Ovary (tissue), 3 donors: ENCODE data around the gene KCNMA1.

Experiments
- EP300 ChIP-seq: sonication (generic); formaldehyde crosslinking; IDR thresholded peaks from one replicate; pipeline ENCODE4 v1.6.1; 2017; ENCODE audit warnings: antibody characterized with exemption
- POLR2A ChIP-seq: fragments of 450-650 bp; IDR thresholded peaks from one replicate; pipeline ENCODE4 v1.6.1; 2017; ENCODE audit warnings: antibody characterized with exemption, mild to moderate bottlenecking, moderate library complexity
- TF ChIP-seq, protein P1 (sequence below), 3 donors: fragments of 450-650 bp in 2 of 3; fragments of 200-600 bp in 1 of 3; IDR thresholded peaks; one replicate each; pipeline versions ENCODE4 v1.5.1 to v1.8.0; 2016 to 2022; ENCODE audit warnings: antibody characterized with exemption in 3 of 3, mild to moderate bottlenecking in 1 of 3
- donor health status: DM: no; HTN: no; CAD: no.

DNA sequence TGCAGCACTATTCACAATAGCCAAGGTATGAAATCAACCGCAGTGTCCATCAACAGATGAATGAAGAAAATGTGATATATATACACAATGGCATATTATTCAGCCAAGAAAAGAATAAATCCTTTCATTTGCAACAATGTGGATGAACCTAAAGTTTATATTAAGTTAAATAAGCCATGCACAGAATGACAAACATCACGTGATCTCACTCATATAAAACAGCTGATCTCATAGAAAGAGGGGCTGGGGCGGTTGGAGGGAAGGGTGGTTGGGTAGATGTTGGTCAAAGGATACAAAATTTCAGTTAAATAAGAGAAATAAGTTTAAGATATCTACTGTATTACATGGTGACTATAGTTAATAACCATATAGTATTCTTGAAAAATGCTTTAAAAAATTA lies 502.1 kb downstream of the KCNMA1 start:
- no peak for TF ChIP-seq POLR2A
- TF ChIP-seq, protein P1, sequence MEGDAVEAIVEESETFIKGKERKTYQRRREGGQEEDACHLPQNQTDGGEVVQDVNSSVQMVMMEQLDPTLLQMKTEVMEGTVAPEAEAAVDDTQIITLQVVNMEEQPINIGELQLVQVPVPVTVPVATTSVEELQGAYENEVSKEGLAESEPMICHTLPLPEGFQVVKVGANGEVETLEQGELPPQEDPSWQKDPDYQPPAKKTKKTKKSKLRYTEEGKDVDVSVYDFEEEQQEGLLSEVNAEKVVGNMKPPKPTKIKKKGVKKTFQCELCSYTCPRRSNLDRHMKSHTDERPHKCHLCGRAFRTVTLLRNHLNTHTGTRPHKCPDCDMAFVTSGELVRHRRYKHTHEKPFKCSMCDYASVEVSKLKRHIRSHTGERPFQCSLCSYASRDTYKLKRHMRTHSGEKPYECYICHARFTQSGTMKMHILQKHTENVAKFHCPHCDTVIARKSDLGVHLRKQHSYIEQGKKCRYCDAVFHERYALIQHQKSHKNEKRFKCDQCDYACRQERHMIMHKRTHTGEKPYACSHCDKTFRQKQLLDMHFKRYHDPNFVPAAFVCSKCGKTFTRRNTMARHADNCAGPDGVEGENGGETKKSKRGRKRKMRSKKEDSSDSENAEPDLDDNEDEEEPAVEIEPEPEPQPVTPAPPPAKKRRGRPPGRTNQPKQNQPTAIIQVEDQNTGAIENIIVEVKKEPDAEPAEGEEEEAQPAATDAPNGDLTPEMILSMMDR (IDR thresholded peaks at IDR 0.05) = no peak
- TF ChIP-seq EP300 = no peak
